DMS114 treated with DMSO at 0.1 percent for 48 hours (cell line): ENCODE measurements around the gene KISS1.

ENCODE experiments used
- DNase-seq: peaks from one replicate; lab custom pipeline; 2025; ENCODE audit not compliant: unreplicated experiment; lab: John Stamatoyannopoulos, UW

Gene KISS1

GRCh38 chr1:204161609-204162493 is 34.4 kb downstream of the KISS1 start:
- DNase-seq = no peak

DNA sequence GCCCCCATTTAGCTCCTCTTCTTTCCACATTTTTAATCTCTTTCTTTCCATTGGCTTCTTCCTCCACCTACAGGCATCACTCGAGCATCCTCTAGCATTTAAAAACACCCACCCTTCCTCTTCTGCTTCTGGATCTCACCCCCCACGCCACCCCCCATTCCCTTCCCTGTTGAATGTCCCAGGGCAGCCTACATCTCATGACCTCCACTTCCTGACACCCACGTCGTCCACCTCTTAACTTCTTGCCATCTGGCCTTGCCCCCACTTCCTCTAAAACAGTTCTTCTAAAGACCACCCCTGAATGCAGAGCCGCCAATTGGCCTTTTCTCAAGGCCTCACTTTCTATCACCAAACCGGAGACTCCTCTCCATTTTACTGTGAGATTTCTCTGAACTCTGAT is 38.3 kb downstream of the KISS1 start:
- no peak for DNase-seq

DNA sequence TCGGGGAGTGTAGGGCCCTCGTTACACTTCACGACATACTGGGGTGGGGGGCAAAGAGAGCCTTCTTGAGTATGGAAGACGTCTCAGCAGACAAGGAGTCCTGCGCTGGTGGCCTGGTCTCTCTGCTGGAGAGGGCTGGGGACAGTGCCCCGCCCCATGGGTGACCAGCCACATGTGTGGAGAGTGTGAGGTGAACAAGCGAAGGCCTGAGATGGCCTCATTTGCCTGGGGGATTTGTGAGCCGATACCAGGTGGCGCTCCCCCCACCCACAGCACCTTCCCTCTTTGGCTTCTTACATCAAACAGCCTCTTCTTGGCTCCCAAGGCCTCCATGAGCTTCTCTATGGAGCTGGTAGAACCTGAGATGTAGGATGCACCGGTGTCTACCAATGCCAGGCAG is 40.4 kb downstream of the KISS1 start:
- DNase-seq = no peak

DNA sequence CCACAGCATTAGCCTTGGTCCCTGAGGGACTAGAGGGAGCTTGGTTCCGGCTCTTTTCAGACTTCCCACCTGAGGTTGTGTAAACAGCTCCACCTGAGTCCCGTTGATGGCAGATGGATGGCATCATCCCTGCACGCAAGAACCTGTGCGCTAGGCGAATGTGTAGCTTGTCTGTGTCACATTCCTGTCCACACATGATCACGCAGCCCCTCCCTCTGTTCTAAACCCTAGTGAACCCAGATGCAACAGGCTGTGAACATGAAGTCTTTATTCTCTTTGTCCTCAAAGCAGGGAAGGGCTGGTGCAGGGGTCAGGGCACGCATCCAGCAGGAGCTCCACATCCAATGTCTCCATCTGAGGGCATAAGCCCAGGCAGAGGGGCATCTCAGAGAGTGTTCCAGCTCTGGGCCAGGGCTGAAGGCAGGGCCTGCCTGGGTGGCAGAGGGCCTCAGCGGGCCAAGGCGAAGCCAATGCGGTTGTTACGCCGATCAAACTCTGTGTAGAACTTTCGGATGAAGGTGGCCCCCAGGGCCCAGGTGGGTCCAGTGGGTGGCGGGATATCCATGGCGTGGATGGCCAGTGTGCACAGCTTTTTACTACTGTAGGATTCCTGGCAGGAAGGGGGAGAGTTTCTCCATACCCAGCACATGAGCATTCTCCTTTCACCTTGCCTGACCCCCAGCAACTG is 41.6 kb downstream of the KISS1 start:
- DNase-seq = no peak

- no peak for DNase-seq
These were observed 42.6 kb downstream of the KISS1 start for GRCh38 chr1:204153667-204154066.

DNA sequence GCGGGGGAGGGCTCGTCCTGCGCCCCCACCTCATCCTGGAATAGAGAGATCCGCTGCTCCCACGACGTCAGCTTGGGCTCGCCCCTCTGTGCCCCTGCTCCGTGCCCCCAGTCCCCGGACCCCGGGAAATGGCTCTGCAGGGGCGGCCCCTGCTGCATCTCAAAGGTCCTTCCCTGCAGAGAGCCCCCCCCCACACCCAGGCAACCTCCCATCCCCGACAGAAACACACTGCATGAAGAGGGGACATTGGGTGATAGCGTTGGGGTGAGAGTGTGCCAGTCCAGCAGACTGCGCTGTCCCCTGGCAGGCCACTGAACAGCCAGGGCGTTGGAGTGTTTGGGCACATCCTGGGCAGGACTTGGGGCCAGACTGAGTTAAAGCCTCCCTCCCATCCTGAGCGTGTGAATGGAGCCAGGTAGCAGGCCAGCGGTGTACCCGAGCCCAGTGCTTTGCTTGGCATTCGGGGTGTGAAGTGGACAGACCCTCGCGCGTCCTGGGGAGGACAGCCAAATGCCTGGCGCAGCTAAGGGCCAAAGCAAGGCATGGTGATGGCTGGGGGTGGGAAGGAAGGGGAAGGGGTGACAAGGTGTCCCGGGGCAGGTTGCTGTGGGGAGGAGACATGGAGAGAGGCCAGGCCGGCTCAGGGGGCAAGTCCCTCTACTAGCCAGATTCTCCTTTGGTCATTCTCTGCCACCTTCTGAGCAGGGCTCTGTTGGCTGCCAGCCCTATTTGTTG is 43.8 kb downstream of the KISS1 start:
- DNase-seq = no peak

GRCh38 chr1:204151552-204152309 is 44.6 kb downstream of the KISS1 start, which contains the start of gene ETNK2:
TSS of gene ETNK2 (minus strand) at chr1:204152044. CDS start at chr1:204151852, 192 bp downstream.
- no peak for DNase-seq

GRCh38 chr1:204150702-204151551 is 45.4 kb downstream of the KISS1 start:
- no peak for DNase-seq

DNA sequence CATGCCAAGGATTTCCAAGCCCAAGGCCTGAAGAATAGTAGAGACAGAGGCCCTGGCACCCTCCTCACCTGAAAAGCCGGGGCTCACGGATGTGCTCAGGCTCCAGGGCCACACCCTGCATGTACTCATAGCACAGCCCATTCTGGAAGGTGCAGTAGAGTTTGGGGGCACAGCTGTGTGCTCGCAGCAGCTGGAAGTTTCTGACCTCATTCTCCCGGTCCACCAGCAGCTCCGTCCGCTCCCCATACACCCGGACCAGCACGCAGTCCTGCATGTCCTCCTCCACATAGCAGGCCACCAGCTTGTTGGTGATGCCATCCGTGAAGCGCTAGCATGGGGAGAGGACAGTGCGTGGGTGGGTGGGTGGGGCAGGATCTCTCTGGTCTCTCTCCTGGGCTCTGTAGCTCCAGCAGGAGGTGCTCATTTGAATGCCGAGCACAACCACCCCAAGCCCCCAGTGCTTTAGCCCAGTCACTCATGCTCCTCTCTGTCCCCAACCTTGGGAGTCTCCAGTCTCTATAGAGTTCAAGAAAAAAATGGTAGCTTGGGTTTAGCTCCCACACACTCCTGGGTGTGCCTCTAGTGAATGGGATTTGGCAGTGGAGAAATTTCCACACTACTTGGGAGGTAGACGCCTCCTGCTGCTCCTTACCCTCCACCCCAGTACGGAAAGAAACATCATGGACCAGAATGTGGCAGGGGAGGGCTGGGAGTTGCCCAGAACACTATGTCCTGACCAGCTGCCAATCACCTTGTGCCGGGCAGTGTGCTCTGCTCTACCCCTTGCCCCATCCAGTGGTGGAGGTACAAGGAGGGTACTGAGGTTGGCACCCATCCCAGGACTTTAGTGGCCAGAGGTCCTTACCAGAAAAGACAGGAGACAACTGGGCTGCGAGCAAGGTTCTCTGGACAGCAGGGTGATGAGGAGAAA is 46.4 kb downstream of the KISS1 start:
- DNase-seq = no peak

GRCh38 chr1:204149107-204149506 is 47.2 kb downstream of the KISS1 start:
- no peak for DNase-seq

DNA sequence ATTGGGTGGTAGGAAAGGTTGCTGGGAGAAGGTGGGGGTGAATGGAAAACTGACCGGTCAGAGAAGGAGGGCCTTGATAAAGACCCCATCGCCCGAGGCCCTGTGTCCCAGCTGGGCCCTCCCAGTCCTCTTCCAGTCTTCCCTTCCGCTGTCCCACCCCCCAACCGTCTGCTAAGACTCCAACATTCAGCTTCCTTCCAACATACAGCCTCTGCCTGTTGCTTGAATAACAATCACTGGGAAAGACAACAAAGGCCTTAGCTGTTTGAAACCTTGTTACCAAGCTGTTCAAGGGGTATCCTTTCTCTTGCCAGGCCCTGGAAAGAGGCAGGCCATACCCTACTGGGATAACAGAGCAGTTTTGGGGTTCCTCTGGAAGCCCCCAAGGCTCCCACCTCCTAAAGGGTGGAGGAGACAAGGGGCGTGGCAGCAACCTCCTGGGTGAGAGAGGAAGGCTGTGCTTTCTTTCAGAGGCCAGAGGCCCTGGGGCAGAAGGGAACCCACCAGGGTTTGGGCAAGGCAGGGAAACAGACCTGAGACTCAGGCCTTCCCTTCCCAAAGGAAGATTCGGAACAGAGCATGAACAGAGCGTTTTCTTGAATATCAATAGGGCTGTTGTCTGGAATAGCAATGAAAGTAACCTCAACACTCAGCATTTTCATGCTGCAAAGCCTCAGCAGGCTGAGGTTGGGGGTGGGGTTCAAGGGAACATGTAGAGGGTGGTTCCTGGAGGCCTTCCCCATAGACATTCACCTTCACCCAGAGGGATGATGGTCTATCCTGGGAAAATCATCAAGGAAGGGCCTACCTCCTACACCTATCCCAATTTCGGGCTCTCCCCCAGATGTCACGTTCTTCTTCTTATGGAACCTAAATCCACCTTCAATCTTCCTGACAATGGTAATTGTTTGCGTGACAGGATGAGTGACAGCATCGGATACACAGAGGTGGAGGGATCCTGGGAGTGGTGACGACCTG is 48.6 kb downstream of the KISS1 start:
- no peak for DNase-seq

- DNase-seq = no peak
These were observed 49.3 kb downstream of the KISS1 start for GRCh38 chr1:204146965-204147364.

DNA sequence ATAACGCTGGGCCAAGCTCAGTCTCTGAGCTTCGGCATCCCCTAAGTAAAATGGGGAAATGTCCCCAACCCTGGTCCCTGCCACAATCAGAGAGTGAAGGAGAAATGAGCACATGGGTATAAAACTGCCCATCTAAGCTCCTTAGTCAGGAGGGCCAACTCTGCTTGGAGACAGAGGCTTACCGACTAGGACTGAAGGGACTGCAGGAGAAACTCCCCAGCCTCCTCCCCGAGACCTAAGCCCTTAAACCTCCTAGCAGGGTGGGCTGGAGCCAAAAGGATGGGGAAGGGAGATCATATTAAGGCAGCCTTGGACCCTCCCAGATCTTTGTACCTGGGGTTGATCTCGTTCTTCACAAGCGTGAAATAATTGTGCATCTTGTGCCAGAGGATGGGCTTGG is 50.0 kb downstream of the KISS1 start:
- DNase-seq = no peak

DNA sequence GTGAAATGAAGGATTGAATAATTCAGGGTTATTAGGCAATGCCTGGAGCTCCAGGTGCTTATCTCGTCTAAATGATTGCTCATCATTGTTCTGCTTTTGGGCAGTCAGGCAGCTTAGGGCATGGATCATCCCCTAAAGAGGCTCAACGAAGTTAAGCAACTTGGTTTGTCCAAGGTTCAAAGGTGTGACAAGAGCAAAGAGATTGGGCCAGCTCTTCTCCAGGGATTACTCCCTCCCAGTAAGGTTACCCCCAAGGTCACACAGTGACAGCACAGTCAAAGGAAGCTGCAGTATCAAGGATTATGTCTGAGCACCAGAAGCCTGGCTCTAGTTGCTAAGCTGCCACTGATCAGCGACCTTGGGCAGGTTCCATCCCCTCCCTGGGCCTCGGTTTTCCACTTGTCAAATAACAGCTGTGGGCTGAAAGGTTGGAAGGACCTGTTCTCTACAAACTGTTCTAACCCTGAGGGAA is 51.2 kb downstream of the KISS1 start:
- DNase-seq = no peak

GRCh38 chr1:204143276-204144041 is 52.8 kb downstream of the KISS1 start:
- DNase-seq = no peak

DNA sequence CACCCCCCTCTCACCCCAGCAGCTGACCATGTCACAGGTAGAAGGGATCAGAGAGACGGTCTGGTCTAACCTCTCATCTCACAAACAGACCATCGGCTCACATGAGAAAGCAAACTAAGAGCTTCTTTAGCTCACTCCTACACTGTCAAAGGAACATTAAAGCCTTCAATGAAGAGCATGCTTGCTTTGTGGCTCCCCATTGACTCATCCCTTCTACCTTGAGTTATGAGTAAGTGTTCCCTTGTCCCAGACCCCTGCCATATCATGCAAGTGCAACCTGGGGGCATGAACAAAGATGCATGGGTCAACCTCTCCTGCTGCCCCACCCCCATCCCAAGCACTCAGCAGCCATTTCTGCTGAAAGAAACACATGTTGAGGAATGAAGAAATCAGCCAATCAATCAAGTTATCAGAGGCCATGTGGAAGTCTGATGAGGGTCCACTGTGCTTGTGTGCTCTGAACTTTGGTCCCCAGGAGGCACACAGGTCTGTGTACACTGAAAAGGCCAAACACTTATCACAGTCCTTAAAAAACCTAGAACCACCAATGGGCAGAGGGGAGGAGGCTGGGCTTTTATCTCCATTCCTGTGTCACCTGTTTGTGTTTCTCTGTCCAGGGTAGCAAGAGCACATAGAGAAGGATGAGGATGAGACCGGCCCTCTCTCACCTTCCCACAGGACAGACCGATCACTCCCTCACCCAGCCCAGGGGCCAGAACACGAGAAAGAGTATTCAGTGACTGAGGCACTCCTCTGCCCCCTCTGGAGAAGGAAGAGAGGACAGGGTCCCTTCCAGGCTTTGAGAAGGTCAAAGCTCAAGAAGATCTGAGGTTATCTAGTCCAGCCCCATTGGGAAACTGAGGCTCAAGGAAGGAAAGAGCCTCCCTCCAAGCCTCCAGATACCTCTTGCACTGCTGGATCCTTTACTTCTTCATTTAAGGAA is 54.0 kb downstream of the KISS1 start:
- DNase-seq = no peak
